Upper lobe of left lung (tissue), 4 donors: ENCODE data around the gene TRPM6.

Experiments used
- EP300 ChIP-seq, 4 donors: sonication (generic); formaldehyde crosslinking; IDR thresholded peaks; one replicate each; pipeline ENCODE4 v1.5.1; 2017; ENCODE audit warnings: antibody characterized with exemption in 4 of 4, control low read depth in 2 of 4
- POLR2A ChIP-seq, 4 donors: fragments of 450-650 bp; IDR thresholded peaks; one replicate each; pipeline ENCODE4 v1.5.1; 2016 to 2017; ENCODE audit warnings: antibody characterized with exemption in 4 of 4, mild to moderate bottlenecking in 2 of 4
- POLR2AphosphoS5 ChIP-seq, 2 donors: sonication (generic); formaldehyde crosslinking; IDR thresholded peaks; one replicate each; pipeline ENCODE4 v1.5.1; 2017; ENCODE audit warnings: antibody characterized with exemption in 2 of 2
- TF ChIP-seq, protein P1 (sequence below), 6 experiments: fragments of 450-650 bp in 4 of 6; fragments of 200-600 bp in 2 of 6; sonication (generic) in 2 of 6; IDR thresholded peaks; one replicate each; pipeline ENCODE4 v1.5.1; 2016 to 2019; ENCODE audit warnings: antibody characterized with exemption in 6 of 6

- TF ChIP-seq, protein P1, sequence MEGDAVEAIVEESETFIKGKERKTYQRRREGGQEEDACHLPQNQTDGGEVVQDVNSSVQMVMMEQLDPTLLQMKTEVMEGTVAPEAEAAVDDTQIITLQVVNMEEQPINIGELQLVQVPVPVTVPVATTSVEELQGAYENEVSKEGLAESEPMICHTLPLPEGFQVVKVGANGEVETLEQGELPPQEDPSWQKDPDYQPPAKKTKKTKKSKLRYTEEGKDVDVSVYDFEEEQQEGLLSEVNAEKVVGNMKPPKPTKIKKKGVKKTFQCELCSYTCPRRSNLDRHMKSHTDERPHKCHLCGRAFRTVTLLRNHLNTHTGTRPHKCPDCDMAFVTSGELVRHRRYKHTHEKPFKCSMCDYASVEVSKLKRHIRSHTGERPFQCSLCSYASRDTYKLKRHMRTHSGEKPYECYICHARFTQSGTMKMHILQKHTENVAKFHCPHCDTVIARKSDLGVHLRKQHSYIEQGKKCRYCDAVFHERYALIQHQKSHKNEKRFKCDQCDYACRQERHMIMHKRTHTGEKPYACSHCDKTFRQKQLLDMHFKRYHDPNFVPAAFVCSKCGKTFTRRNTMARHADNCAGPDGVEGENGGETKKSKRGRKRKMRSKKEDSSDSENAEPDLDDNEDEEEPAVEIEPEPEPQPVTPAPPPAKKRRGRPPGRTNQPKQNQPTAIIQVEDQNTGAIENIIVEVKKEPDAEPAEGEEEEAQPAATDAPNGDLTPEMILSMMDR (IDR thresholded peaks at IDR 0.05), result no peak
- TF ChIP-seq POLR2A (IDR thresholded peaks at IDR 0.05), result no peak
- TF ChIP-seq POLR2AphosphoS5 (IDR thresholded peaks at IDR 0.05), result no peak
- no peak for TF ChIP-seq EP300 (IDR thresholded peaks at IDR 0.05)
These were observed 39.6 kb downstream of the TRPM6 start for GRCh38 chr9:74848153-74848525.
